Activated T-helper 1 cell treated with anti-CD3 and anti-CD28 coated beads, Interleukin-2, amount 50 U/mL, for 16 hours (primary cell): Measurements from ENCODE around the gene AREG.

Source experiments
- DNase-seq, 2 donors: peaks; one replicate each; pipeline ENCODE4 v3.0.0-alpha.2; 2020; ENCODE audit warnings: low read depth in 1 of 2, low spot score in 1 of 2

The AREG gene

DNA sequence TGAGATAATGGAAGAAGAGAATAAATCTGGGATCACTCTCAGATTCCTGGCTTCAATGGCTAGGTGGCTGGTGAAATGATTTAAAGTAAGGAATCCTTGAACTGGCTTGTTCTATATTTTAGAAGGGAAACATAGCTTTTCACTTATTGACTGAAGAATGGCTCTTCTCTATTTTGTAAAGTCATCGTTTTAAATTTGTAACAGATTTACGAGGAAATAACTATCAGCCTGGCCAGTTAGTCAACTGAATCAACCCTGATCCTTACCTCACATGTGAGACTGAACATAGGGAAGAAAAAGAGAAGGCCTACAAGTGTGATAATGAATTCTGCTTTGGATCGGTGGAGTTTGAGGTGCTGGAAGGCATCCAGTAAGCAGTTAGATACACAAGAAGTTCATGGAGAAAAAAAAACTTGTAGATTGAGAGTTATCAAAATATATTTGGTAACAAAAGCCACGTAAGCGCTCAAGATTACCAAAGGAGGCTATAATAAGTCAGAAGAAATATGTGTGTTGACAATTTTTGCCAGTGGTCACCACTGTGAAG, 12.0 kb downstream of the AREG start:
- DNase-seq = no peak

DNA sequence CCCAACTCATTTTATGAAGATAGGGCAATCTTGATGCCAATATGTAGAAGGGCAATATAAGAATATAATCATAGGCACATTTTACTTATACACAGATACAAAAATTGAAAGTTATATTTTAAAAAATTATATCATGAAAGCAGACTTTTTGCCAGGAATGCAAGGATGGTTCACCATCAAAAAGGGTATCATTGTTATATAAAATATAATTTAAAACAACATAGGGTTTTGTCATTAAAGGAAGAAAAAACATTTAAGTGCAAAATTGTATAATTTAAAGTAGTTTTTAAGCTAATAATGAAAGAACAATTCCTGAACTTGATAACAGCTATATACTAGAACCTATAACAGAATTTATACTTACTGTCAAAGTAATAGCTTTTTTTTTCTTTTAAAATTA, 15.9 kb downstream of the AREG start:
- DNase-seq = no peak

DNA sequence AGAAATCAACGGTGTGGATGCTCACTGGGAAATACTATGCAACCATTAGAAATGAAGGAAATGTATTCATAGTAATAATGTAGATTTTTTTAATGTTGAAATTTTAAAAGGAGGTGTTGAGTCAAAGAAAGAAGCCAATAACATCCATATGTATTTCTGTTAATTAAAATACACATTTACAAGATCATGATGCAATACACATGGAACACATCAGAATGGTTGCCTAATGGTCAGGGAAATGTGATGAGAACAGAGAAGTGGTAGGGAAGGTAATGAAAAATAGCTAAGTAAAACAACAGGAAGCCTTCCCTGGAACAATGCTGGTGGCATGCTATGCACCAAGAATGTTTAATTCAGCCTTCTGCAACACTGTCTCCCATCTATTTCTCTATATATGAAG, 18.2 kb downstream of the AREG start:
- no peak for DNase-seq

DNA sequence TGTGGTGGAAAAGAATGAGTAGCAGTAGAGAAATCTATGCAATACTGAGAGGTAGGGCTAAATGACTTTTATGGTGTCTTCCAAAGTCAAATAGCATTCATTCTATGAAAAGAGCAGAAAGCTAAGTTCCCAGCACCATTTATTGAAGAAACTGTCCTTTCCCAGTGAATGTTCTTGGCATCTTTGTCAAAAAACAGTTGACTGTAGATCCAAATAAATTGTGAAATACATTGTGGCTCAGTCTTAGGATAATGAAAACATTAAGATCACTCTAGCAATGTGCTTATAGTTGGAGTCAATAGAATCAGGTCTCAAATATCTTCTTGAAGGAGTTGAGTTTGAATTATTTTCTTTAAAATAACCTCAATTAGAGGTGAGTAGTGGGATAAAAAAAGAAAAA, 19.4 kb downstream of the AREG start:
- DNase-seq = no peak

DNA sequence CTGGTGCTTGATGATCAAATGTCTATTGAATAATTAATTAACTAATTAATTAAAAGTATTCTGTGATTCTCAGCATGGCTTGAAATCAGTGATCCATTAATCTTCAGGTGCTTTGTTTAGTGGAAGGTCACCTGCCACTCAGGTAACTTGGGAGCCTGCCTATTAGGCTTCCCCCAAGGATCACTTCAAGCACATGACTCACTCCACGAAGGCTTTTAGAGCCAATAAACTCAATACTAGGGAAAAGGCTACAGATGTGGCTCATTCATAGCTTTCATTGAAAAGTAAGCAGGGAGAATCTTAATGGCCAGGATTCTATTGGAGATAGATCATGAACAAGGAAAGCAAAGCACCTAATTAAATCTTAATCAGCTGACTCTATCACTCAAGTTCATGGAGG, 21.3 kb downstream of the AREG start:
- no peak for DNase-seq

DNA sequence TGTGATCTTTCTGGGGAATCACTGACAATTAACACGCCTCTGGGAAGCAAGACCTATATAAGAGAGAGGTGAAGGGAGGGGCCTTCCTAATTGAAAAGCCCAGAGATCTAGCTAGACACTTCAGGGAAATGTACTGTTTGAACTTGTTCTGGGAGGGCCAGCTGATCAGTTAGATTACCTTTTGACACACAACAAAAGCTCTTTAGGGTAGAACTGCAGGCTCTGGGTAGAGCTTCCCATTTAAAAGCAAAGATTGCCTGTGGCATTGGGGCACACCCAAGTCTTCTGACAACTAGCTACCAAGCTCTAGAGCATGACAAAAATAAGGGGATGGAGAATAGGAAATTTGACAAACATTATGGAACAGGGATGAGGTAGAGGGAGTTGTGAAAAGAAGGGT, 26.3 kb downstream of the AREG start:
- no peak for DNase-seq

DNA sequence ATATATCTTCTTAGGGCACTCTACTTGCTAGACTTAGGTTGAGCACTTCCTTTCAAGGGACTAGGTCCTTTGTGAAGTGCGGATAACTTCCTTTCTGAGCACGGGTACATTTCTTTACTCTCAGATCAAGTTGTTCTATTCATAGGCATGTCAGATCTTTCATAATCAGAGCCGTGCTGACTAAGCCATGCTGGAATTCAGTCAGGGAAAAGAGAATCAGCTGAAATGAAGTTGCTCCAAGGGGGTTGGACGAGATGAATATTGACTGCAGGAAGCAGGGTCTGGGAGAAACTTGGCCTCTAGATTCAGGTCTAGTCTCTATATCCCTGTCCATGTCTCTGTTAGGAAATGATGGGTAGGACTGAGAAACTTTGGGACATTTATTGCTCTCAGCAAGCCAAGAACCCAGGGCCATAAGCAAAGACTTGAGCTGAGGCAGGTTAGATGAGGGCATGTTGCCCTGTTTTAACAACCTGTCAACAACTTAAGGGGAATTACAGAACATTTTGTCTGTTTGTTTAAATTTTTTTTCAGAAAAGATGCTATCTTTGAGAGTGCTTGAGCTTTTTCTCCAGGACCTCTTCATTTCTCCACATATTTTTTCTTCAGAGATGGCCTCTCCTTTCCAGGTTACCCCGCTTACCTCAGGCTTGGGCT, 28.3 kb downstream of the AREG start:
- no peak for DNase-seq

DNA sequence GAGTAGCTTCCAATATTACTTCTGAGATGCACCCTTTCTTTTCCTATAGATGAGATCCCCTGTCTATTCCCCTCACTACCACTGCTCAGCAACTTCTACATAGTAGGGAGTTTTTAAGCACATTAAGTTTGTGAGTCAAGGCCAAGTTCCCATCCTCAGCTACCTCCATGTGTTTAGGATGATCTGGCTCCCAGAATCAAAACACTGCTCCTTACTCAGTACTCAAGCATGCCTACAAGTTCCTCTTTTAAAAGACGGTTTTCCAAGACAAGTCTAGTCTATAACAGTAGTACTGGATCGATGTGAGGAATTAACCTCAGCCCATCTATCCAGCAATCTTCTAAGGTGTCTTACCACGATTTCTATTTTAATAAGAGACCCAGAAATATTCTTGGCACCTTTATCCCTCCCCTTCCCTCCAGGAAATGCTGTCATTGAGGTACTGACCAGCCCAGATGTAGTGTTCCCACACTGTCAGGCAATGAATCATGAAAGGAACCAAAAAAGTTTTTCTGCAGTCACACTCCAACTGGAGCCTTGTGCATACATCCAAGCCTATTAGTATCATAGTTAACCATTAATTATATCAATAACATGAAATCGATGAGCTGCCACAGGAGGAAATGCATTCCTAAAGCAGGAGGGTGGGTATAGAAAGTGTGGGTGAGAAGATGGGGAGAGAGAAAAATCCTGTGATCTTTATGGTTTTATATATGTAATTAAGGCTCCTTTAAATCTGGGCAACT, 29.6 kb downstream of the AREG start:
- no peak for DNase-seq

DNA sequence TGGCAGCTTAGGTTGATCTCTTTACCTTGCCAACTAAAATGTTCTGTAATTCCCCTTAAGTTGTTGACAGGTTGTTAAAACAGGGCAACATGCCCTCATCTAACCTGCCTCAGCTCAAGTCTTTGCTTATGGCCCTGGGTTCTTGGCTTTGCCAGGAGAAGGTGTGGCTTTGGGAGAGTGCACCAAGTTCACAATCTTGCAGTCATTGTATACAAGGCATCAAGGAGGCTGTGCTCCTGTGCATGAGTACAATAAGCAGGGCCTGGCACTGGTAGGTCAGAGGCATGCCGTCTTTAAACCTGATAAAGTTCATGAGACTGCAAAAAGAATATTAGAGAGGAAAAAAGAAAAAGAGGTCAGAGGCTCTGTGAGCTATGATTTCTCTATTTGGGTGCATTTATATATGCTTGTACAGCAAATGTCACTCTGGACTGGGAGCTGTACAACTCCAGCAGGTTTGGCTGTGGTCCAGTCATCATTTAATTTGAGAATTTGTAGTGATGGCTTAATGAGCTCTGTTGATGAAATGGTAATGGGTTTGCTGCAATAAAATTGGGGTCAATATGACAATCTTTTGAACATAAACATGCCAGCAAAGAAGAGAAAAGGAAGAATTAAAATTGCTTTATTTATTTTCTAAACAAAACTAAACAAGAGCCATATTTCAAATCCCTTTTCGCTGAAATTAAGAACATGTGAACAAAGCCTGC, 30.3 kb downstream of the AREG start:
- no peak for DNase-seq

DNA sequence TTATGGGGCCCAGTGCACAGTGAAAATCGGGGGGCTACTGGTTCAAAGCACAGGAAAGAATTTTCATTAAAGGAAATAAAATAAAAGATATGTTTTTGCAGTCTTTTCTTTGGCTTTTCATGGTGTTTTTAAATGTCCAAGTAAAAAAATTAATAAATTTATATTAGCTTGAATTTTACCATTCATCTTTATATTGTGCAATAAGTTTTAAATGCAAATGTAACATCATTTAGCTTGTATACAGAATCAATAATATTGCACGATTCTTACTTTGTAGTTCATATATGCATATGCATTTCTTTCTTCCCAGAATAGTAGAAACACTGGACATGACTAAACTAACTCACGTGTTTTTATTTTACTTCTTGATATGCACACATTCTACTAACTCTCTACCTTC, 31.0 kb downstream of the AREG start:
- no peak for DNase-seq

DNA sequence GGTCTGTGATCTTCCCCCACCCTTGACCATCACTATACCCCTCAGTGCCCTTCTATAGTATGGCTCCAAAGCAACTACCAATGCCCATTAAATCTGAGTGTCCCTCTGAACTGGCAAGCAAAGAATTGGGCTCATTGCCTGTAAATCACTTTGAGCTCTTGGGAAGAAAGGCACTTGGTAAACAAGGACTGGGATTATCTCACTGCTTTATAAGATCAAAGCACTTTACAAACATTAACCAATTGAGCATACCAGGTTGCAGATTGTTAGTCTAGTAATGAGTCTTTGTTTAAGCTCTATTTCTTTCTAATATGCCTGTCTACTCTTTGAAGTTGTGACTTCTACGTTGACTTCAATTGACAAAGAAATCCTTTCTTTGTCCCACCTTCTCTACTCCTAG, 34.1 kb downstream of the AREG start:
- no peak for DNase-seq

DNA sequence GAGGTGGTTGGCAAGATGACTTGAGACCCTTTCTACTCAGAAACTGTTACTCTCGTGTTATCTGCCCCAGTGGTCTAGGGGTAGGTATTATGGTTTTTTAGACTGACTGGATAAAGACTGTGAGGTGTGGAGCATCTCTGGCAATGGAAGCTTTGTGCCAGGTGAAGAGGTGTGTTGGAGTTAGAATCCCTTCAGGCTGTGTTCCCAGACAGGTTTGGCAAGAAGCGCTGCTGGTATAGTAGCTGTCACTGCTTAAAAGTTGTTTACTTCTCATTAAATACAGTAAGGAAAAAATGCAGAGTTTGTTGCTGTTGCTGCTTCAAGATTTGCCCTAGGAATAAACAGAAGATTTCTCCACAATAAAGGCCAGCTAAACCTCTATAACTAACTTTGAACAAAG, 35.3 kb downstream of the AREG start:
- no peak for DNase-seq

DNA sequence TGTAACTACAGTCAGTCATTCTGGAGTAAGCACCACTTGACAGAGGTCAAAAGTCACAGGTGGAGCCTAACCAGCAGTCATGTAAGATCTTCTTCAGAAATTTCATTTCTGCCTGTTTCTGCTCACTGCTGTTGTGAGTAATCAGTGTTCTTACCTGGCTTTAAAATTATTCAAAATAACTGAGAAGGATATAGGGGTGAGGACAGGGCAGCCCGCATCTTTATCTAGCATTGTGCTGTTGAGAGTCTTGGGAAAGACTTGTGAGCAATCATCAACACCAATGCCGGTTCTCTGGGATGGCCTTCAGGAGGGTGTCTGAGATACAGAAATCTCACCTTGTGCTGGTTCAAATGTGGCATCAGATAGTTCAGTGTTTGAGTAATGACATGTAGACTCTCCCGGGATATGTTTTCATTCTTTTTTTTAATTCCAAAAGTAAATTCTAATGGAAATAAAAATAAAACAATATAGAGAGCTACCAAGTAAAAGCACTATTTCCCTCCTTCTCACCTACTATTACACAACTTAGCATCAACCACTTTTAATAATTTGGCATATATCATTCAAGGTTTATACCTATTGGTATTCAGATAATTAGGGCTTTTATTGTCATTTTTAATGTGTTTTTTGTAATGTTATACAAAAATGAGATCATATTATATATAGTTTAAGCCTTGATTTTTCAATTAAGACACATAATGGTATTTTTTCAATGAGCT, 37.1 kb downstream of the AREG start:
- no peak for DNase-seq

DNA sequence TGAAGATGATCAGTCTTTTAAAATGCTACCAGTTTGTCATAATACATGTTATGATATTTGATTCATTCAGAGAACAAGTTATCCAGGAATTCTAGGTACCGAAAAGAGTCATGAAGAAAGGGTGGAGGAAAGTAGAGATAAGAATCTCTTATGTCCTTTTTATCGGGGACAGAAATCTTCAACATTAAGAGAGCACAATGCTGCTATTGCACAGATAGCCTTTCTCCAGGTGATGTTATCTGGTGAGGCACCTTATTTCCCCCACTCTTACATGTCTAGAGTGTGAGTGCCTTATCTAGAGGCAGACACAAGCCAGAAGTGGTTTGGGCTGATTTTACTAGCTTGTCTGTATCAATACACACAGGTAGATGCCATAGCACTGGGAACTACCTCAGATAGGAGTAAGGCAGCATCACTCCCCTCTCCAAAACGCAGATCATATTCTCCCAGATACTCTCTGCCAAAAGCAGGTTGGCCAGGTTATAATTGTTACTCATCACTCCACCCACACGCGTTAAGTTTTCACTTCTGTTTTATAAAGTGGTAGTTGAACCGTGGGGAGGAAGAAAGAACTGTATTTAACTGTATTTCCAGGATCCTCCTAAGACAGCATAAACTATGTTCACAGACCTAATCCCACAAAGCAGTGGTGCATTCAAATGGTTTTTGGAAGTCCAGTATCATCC, 38.4 kb downstream of the AREG start:
- no peak for DNase-seq

DNA sequence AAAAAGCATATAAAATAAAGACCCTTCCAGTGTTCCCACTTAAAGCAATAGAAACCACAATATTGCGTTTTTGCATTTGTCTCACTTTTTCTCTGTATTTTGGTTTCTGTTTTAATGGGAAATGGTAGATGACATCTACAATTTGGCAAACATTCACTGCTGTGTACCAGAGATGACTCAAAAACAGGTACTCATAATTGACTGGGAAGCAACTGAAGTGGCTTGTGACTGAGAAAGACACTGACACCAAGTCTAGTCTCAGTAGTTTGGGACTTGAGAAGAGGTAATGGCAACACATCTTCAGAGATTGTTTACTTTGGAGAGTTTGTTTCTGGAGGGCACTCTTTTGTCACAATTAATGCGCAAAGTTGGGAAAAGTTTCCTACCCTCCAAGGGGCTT, 42.0 kb downstream of the AREG start:
- no peak for DNase-seq

DNA sequence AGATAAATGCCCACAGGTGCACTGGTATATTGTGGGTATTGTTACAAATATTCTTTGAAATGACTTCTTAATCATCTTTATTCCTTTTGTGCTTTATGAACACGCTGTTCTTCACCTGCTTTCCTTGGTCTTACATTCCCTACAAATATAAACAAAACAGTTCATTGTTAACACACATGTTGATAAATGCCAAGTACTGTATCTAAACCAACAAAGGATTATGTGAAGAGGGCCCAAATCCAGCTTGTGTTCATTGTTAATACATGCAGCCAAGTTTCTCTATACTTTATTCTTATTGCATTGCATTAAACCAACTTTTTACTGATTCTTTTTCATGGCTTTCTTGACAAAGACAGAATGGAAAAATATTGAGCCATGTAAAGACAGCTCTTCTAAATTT, 42.8 kb downstream of the AREG start:
- DNase-seq = no peak

DNA sequence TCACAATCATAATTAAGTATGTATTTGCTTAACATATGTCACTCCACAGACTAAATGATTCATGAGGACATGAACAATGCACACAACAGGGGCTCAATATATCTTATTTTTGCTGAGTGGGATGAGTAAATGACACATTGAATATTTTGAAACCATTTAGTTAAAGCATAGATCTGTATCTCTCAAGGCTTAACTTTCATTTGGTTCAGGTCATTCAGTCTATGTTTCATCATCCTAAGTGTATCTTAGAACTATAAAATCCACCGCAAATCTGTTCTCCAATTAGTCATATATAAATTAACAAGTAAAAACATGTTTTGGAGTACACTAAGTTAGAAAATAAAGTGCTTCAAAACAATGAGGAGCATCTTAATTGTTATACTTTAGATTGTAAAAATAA, 45.8 kb downstream of the AREG start:
- no peak for DNase-seq

DNA sequence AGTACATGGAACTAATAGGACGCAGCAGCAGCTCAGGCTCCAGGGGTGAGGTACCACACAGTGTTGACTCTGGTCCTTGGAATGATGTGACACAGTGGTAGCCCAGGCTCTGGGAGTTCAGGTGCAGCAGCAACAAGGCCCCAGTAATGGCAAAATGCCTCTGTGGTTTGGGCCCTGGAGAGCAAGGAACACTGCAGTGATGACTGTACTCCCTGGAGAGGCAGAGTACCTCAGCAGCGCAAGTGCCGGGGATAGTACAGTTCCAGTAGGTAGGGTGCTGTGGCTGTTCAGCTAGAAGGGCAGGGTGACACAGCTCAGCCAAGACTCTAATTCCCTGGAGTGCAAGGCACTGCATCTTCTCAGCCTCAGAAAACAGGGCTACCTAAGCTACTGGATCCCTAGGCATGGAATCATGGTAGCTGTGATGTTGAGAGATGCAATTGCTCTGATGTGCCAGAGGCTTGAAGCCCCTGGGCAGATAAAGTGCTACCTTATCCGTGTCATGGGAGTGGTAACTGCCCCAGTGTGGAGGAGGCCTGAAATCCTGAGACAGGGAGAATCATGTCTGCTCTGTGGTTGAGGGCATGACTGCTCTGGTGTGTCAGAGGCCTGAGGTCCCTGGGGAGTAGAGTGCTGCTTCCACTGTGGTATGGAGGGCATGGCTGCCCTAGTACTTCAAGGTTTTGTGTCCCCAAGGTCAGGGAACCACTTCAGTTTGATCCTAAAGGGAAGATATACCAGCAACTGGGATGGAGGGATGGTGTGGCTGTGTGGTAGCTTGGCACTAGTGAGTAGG, 55.2 kb downstream of the AREG start:
- no peak for DNase-seq

DNA sequence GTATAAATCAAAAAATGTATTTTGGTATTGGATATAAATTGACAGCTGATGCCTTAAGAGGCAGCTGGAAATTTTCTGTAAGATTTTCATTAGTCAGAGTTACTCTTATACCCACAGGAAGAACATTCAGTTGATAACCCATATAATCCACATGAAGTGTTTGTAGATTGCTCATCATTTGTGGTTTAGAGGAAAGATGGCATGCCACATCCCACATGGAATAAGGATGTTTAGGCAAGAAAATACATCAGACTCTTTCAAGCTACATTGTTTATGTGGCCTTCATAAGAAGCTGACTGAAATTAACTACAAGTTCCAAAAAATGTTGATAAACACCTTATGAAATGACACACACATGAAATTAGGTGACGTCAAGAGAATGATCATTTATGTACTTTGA, 56.6 kb downstream of the AREG start:
- no peak for DNase-seq

DNA sequence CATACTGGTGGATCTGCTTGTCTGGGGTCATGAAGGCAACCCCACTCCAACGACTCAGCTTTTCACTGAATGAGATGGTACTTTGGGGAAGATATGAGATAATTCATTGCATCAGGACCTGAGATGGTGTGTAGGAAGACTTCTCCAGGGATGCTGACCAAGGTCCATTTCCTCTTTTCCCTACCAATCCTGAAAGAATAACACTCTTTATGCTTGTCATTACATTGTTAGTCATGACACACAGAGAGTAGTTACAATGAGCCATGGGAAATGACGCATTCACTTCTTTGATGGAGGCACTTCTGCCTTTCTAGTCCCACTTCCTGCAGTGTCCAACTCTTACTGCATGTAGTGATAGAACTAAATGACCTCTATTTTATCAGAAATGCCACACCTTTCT, 58.6 kb downstream of the AREG start:
- no peak for DNase-seq
